SK-N-SH treated with all-trans-retinoic acid at 6 μM for 48 hours (cell line): ENCODE data around the gene SMARCA4.

Experiments
- ATAC-seq: fragments of 200-7000 bp; cut with Tn5 transposase; 3 replicates; pipeline ENCODE4 v1.9.1; 2020; ENCODE audit warnings: mild to moderate bottlenecking, moderate library complexity
- BACH2 ChIP-seq: fragments of 250-450 bp; sonication (Bioruptor Pico); IDR thresholded peaks from 2 replicates; pipeline ENCODE4 v1.9.0; 2021; ENCODE audit warnings: mild to moderate bottlenecking, borderline replicate concordance
- CREB5 ChIP-seq: fragments of 250-450 bp; sonication (Bioruptor Pico); IDR thresholded peaks from 2 replicates; pipeline ENCODE4 v1.5.1; 2020; ENCODE audit warnings: low read depth, mild to moderate bottlenecking, moderate library complexity
- CSDC2 ChIP-seq: fragments of 250-450 bp; sonication (Bioruptor Pico); IDR thresholded peaks from 2 replicates; pipeline ENCODE4 v1.5.0; 2020; ENCODE audit warnings: mild to moderate bottlenecking, moderate library complexity
- ESRRG ChIP-seq: fragments of 250-450 bp; sonication (Bioruptor Pico); IDR thresholded peaks from 2 replicates; pipeline ENCODE4 v1.6.1; 2021; ENCODE audit warnings: mild to moderate bottlenecking
- ISL1 ChIP-seq: fragments of 250-450 bp; sonication (Bioruptor Pico); IDR thresholded peaks from 2 replicates; pipeline ENCODE4 v2.1.2; 2022; ENCODE audit warnings: mild to moderate bottlenecking, moderate library complexity
- PPARA ChIP-seq: fragments of 250-450 bp; sonication (Bioruptor Pico); IDR thresholded peaks from 2 replicates; pipeline ENCODE4 v1.5.0; 2020; ENCODE audit warnings: mild to moderate bottlenecking, borderline replicate concordance
- RARB ChIP-seq: fragments of 250-450 bp; sonication (Bioruptor Pico); IDR thresholded peaks from 2 replicates; pipeline ENCODE4 v1.8.0; 2021; ENCODE audit warnings: mild to moderate bottlenecking, moderate library complexity
- SNAI2 ChIP-seq: fragments of 250-450 bp; sonication (Bioruptor Pico); IDR thresholded peaks from 2 replicates; pipeline ENCODE4 v1.5.0; 2020; ENCODE audit warnings: mild to moderate bottlenecking, moderate library complexity
- TCF4 ChIP-seq: fragments of 250-450 bp; sonication (Bioruptor Pico); IDR thresholded peaks from 2 replicates; pipeline ENCODE4 v1.8.0; 2021; ENCODE audit warnings: mild to moderate bottlenecking, moderate library complexity, borderline replicate concordance
- TOX ChIP-seq: fragments of 250-450 bp; sonication (Bioruptor Pico); IDR thresholded peaks from 2 replicates; pipeline ENCODE4 v1.8.0; 2021; ENCODE audit warnings: mild to moderate bottlenecking, moderate library complexity, borderline replicate concordance
- ZC3H10 ChIP-seq: fragments of 250-450 bp; sonication (Bioruptor Pico); IDR thresholded peaks from 2 replicates; pipeline ENCODE4 v1.5.1; 2021; ENCODE audit warnings: mild to moderate bottlenecking, moderate library complexity
- ZFP3 ChIP-seq: fragments of 250-450 bp; sonication (Bioruptor Pico); IDR thresholded peaks from 2 replicates; pipeline ENCODE4 v1.5.0; 2020; ENCODE audit warnings: mild to moderate bottlenecking, moderate library complexity
- ZFP30 ChIP-seq: fragments of 450-650 bp; formaldehyde crosslinking; IDR thresholded peaks from 2 replicates; pipeline ENCODE4 v1.5.0; 2022; ENCODE audit warnings: mild to moderate bottlenecking, moderate library complexity
- ZNF70 ChIP-seq: fragments of 450-650 bp; formaldehyde crosslinking; IDR thresholded peaks from 2 replicates; pipeline ENCODE4 v1.5.0; 2020; ENCODE audit warnings: mild to moderate bottlenecking, moderate library complexity
- TF ChIP-seq, protein P1 (sequence below): fragments of 250-450 bp; sonication (Bioruptor Pico); IDR thresholded peaks from 2 replicates; pipeline ENCODE4 v1.5.0; 2020; ENCODE audit warnings: mild to moderate bottlenecking, moderate library complexity
- TF ChIP-seq, protein P2 (sequence below): fragments of 250-450 bp; sonication (Bioruptor Pico); IDR thresholded peaks from 2 replicates; pipeline ENCODE4 v1.8.0; 2021; ENCODE audit warnings: low read depth, mild to moderate bottlenecking, moderate library complexity, borderline replicate concordance
- TF ChIP-seq, protein P3 (sequence below): fragments of 250-450 bp; sonication (Bioruptor Pico); IDR thresholded peaks from 2 replicates; pipeline ENCODE4 v1.5.1; 2021; ENCODE audit warnings: mild to moderate bottlenecking, moderate library complexity
- TF ChIP-seq, protein P4 (sequence below): fragments of 250-450 bp; sonication (Bioruptor Pico); IDR thresholded peaks from 2 replicates; pipeline ENCODE4 v1.8.0; 2020; ENCODE audit warnings: mild to moderate bottlenecking, moderate library complexity, borderline replicate concordance

The SMARCA4 gene

GRCh38 chr19:11105014-11105636 lies 144.3 kb downstream of the SMARCA4 start:
- peak; percentile 11; the same call in 2 of the 3 replicates for ATAC-seq

GRCh38 chr19:11106477-11106876 lies 145.6 kb downstream of the SMARCA4 start:
- peak; percentile 94 for TF ChIP-seq TCF4 (CRISPR knock-in tag)
- 0 out of 2 replicates have a peak, but pooled peaks have one; percentile 22 for TF ChIP-seq SNAI2 (CRISPR knock-in tag)
- TF ChIP-seq, protein P1, sequence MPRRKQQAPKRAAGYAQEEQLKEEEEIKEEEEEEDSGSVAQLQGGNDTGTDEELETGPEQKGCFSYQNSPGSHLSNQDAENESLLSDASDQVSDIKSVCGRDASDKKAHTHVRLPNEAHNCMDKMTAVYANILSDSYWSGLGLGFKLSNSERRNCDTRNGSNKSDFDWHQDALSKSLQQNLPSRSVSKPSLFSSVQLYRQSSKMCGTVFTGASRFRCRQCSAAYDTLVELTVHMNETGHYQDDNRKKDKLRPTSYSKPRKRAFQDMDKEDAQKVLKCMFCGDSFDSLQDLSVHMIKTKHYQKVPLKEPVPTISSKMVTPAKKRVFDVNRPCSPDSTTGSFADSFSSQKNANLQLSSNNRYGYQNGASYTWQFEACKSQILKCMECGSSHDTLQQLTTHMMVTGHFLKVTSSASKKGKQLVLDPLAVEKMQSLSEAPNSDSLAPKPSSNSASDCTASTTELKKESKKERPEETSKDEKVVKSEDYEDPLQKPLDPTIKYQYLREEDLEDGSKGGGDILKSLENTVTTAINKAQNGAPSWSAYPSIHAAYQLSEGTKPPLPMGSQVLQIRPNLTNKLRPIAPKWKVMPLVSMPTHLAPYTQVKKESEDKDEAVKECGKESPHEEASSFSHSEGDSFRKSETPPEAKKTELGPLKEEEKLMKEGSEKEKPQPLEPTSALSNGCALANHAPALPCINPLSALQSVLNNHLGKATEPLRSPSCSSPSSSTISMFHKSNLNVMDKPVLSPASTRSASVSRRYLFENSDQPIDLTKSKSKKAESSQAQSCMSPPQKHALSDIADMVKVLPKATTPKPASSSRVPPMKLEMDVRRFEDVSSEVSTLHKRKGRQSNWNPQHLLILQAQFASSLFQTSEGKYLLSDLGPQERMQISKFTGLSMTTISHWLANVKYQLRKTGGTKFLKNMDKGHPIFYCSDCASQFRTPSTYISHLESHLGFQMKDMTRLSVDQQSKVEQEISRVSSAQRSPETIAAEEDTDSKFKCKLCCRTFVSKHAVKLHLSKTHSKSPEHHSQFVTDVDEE (CRISPR knock-in tag), result peak; percentile 70; the same call in 1 of the 2 replicates
- no peak for TF ChIP-seq ZC3H10 (CRISPR knock-in tag)

More at GRCh38 chr19:11105014-11105636, 144.3 kb downstream of the SMARCA4 start:
- TF ChIP-seq CSDC2 (CRISPR knock-in tag) (no peak), RARB (no peak), PPARA (CRISPR knock-in tag) (no peak), CREB5 (CRISPR knock-in tag) (no peak), ZFP30 (CRISPR knock-in tag) (no peak), ISL1 (CRISPR knock-in tag) (no peak), ZFP3 (CRISPR knock-in tag) (no peak), ESRRG (CRISPR knock-in tag) (no peak), BACH2 (no peak), ZNF70 (CRISPR knock-in tag) (no peak), TOX (CRISPR knock-in tag) (no peak), TCF4 (CRISPR knock-in tag) (no peak), ZC3H10 (CRISPR knock-in tag) (no peak)
- TF ChIP-seq, protein P2, sequence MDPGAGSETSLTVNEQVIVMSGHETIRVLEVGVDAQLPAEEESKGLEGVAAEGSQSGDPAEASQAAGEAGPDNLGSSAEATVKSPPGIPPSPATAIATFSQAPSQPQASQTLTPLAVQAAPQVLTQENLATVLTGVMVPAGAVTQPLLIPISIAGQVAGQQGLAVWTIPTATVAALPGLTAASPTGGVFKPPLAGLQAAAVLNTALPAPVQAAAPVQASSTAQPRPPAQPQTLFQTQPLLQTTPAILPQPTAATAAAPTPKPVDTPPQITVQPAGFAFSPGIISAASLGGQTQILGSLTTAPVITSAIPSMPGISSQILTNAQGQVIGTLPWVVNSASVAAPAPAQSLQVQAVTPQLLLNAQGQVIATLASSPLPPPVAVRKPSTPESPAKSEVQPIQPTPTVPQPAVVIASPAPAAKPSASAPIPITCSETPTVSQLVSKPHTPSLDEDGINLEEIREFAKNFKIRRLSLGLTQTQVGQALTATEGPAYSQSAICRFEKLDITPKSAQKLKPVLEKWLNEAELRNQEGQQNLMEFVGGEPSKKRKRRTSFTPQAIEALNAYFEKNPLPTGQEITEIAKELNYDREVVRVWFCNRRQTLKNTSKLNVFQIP (CRISPR knock-in tag), result no peak
- TF ChIP-seq, protein P3, sequence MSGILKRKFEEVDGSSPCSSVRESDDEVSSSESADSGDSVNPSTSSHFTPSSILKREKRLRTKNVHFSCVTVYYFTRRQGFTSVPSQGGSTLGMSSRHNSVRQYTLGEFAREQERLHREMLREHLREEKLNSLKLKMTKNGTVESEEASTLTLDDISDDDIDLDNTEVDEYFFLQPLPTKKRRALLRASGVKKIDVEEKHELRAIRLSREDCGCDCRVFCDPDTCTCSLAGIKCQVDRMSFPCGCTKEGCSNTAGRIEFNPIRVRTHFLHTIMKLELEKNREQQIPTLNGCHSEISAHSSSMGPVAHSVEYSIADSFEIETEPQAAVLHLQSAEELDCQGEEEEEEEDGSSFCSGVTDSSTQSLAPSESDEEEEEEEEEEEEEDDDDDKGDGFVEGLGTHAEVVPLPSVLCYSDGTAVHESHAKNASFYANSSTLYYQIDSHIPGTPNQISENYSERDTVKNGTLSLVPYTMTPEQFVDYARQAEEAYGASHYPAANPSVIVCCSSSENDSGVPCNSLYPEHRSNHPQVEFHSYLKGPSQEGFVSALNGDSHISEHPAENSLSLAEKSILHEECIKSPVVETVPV (CRISPR knock-in tag), result no peak
- TF ChIP-seq, protein P4, sequence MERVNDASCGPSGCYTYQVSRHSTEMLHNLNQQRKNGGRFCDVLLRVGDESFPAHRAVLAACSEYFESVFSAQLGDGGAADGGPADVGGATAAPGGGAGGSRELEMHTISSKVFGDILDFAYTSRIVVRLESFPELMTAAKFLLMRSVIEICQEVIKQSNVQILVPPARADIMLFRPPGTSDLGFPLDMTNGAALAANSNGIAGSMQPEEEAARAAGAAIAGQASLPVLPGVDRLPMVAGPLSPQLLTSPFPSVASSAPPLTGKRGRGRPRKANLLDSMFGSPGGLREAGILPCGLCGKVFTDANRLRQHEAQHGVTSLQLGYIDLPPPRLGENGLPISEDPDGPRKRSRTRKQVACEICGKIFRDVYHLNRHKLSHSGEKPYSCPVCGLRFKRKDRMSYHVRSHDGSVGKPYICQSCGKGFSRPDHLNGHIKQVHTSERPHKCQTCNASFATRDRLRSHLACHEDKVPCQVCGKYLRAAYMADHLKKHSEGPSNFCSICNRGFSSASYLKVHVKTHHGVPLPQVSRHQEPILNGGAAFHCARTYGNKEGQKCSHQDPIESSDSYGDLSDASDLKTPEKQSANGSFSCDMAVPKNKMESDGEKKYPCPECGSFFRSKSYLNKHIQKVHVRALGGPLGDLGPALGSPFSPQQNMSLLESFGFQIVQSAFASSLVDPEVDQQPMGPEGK (CRISPR knock-in tag), result no peak

GRCh38 chr19:11108746-11109145 lies 147.9 kb downstream of the SMARCA4 start:
- TF ChIP-seq, protein P4 (CRISPR knock-in tag), result no peak
- TF ChIP-seq TCF4 (CRISPR knock-in tag) (no peak), ZFP3 (CRISPR knock-in tag) (no peak), RARB (no peak), PPARA (CRISPR knock-in tag) (no peak), CREB5 (CRISPR knock-in tag) (no peak)
- no peak for ATAC-seq

More at GRCh38 chr19:11106477-11106876, 145.6 kb downstream of the SMARCA4 start:
- ATAC-seq, result no peak; the same call in 2 of the 3 replicates
